Fibroblast of lung (primary cell): ENCODE results near the gene SRCAP. TPM values are rescaled to one million over a fixed set of nuclear protein-coding genes. Genes with fewer than 3 reads are reported as not detected.

Experiments used
- DNase-seq, 2 donors: peaks; one replicate each; pipeline versions ENCODE4 v3.0.0 to v3.0.0-alpha.2; 2010; ENCODE audit warnings: low read depth in 2 of 2
- H2AFZ ChIP-seq: 2 replicates; pipeline ENCODE4 v1.5.1; 2012; ENCODE audit warnings: low read length, control low read depth, inconsistent platforms
- H3K27ac ChIP-seq: 2 replicates; pipeline ENCODE4 v1.5.1; 2011; ENCODE audit warnings: low read length, control low read depth; ENCODE audit not compliant: insufficient read depth
- H3K27me3 ChIP-seq: 2 replicates; pipeline ENCODE4 v1.5.1; 2011; ENCODE audit warnings: mild to moderate bottlenecking, low read length; ENCODE audit not compliant: control insufficient read depth, insufficient read depth
- H3K36me3 ChIP-seq: 2 replicates; pipeline ENCODE4 v1.5.1; 2011; ENCODE audit warnings: low read length; ENCODE audit not compliant: control insufficient read depth, insufficient read depth
- H3K4me1 ChIP-seq: 2 replicates; pipeline ENCODE4 v1.5.1; 2011; ENCODE audit warnings: low read length; ENCODE audit not compliant: control insufficient read depth, insufficient read depth; ENCODE audit errors: extremely low read depth
- H3K4me2 ChIP-seq: 2 replicates; pipeline ENCODE4 v1.5.1; 2011; ENCODE audit warnings: low read length, control low read depth; ENCODE audit not compliant: insufficient read depth; ENCODE audit errors: extremely low read depth
- H3K4me3 ChIP-seq, 4 experiments: fragments of 200-600 bp in 1 of 4; sonication (generic) in 1 of 4; replicated peaks in 1 of 4; 2 replicates each; pipeline ENCODE4 v1.5.1; 2011 to 2016; ENCODE audit warnings: low read length in 4 of 4, low read depth in 3 of 4, mild to moderate bottlenecking in 3 of 4, control low read depth in 2 of 4, inconsistent platforms in 1 of 4, mixed read lengths in 1 of 4; ENCODE audit not compliant: insufficient read depth in 1 of 4; ENCODE audit errors: control extremely low read depth in 1 of 4
- H3K79me2 ChIP-seq: 2 replicates; pipeline ENCODE4 v1.5.1; 2012; ENCODE audit warnings: mild to moderate bottlenecking, low read length, inconsistent platforms; ENCODE audit not compliant: control insufficient read depth, insufficient read depth
- H3K9ac ChIP-seq: 2 replicates; pipeline ENCODE4 v1.5.1; 2011; ENCODE audit warnings: mild to moderate bottlenecking, low read length, control low read depth; ENCODE audit not compliant: insufficient read depth
- H3K9me3 ChIP-seq: 2 replicates; pipeline ENCODE4 v1.5.1; 2012; ENCODE audit warnings: low read depth, low read length; ENCODE audit not compliant: control insufficient read depth, insufficient read depth
- H4K20me1 ChIP-seq: 2 replicates; pipeline ENCODE4 v1.5.1; 2011; ENCODE audit warnings: low read length; ENCODE audit not compliant: control insufficient read depth, insufficient read depth; ENCODE audit errors: extremely low read depth
- CTCF ChIP-seq, 2 donors: IDR thresholded peaks in 1 of 2; conservative IDR thresholded peaks in 1 of 2; 1 replicate in 1 of 2; 2 replicates in 1 of 2; pipeline ENCODE4 v1.5.1; 2011 to 2012; ENCODE audit warnings: low read length in 2 of 2, control low read depth in 1 of 2, inconsistent platforms in 1 of 2, low read depth in 1 of 2, mild to moderate bottlenecking in 1 of 2
- EZH2 ChIP-seq: IDR thresholded peaks from 2 replicates; pipeline ENCODE4 v1.5.1; 2012; ENCODE audit warnings: low read length, control low read depth, mild to moderate bottlenecking; ENCODE audit errors: missing control alignments
- polyA plus RNA-seq, 2 donors: library from polyadenylated mRNA; depleted of rRNA in 1 of 2; stranded (reverse) in 1 of 2; unstranded in 1 of 2; fragments of >200 nt; gene quantifications; 2 replicates each; pipeline ENCODE4 v1.2.1, GENCODE V29; 2011 to 2012; ENCODE audit warnings: missing spikeins in 1 of 2
- total RNA-seq: library from RNA; depleted of rRNA; stranded (reverse); fragments of >200 nt; gene quantifications from 2 replicates; pipeline ENCODE4 v1.2.1, GENCODE V29; 2014

SRCAP gene
- total and polyA plus RNA-seq, 2 donors (not counting 1 experiment from before 2014, with no cell fraction given): 3.5 to 14.2 TPM

GRCh38 chr16:30758988-30759491 is 60.1 kb downstream of the SRCAP start:
- Histone ChIP-seq H4K20me1 (no peaks in the 10 kb centered on the region), H3K36me3 (peaks cover 22% of the 10 kb centered on the region), H3K4me3 (no peak overlapping the region), H3K79me2 (peaks cover 19% of the 10 kb centered on the region), H3K4me2 (no peak overlapping the region), H3K4me1 (peaks cover 14% of the 10 kb centered on the region), H2AFZ (no peak overlapping the region), H3K27ac (no peak overlapping the region), H3K27me3 (no peaks in the 10 kb centered on the region), H3K9me3 (no peaks in the 10 kb centered on the region), H3K9ac (no peak overlapping the region)
- no peak for TF ChIP-seq CTCF (conservative IDR thresholded peaks at IDR 0.05 in 1 of 2, IDR thresholded peaks at IDR 0.05 in 1 of 2; ENCODE audit: low read depth in 1 of 2, low read length in 2 of 2)
- no peak for TF ChIP-seq EZH2
- no peak for DNase-seq

GRCh38 chr16:30760001-30760559 is 61.1 kb downstream of the SRCAP start:
- H3K9me3 ChIP-seq: no peaks in the 10 kb centered on the region

More at GRCh38 chr16:30760001-30760559, 61.1 kb downstream of the SRCAP start:
- Histone ChIP-seq H3K36me3 (peaks cover 28% of the 10 kb centered on the region), H3K4me2 (peak overlapping the region; percentile 98), H3K27ac (no peak overlapping the region), H3K4me3 (no peak overlapping the region), H3K9ac (no peak overlapping the region), H3K27me3 (no peaks in the 10 kb centered on the region), H4K20me1 (no peaks in the 10 kb centered on the region), H2AFZ (no peak overlapping the region), H3K79me2 (peaks cover 26% of the 10 kb centered on the region), H3K4me1 (peaks cover 14% of the 10 kb centered on the region)
- TF ChIP-seq CTCF (conservative IDR thresholded peaks at IDR 0.05 in 1 of 2, IDR thresholded peaks at IDR 0.05 in 1 of 2; ENCODE audit: low read depth in 1 of 2, low read length in 2 of 2) (no peak), EZH2 (no peak)
- no peak for DNase-seq
